Tibial artery (tissue), 4 donors: ENCODE data around the gene ZRANB1.

ENCODE experiments used
- DNase-seq, 2 donors: peaks; one replicate each; pipeline ENCODE4 v3.0.0-alpha.2; 2019
- H3K27ac ChIP-seq, 2 donors: fragments of 200-600 bp; sonication (generic) in 1 of 2; 1 replicate in 1 of 2; 2 replicates in 1 of 2; pipeline ENCODE4 v1.5.1; 2018 to 2019; ENCODE audit warnings: mild to moderate bottlenecking in 1 of 2
- H3K27me3 ChIP-seq, 2 donors: fragments of 200-600 bp; sonication (generic) in 1 of 2; one replicate each; pipeline versions ENCODE4 v1.5.1 to v1.6.0; 2016 to 2019
- H3K36me3 ChIP-seq, 3 donors: fragments of 200-600 bp; sonication (generic) in 2 of 3; one replicate each; pipeline ENCODE4 v1.5.1; 2016 to 2019; ENCODE audit warnings: mild to moderate bottlenecking in 2 of 3
- H3K4me1 ChIP-seq, 4 donors: fragments of 200-600 bp; sonication (generic) in 2 of 4; 1 replicate in 3 of 4; 2 replicates in 1 of 4; pipeline ENCODE4 v1.5.1; 2016 to 2019
- H3K4me3 ChIP-seq, 2 donors: fragments of 200-600 bp; sonication (generic) in 1 of 2; 1 replicate in 1 of 2; 2 replicates in 1 of 2; pipeline ENCODE4 v1.5.1; 2018 to 2019; ENCODE audit warnings: mild to moderate bottlenecking in 2 of 2
- H3K9me3 ChIP-seq, 3 donors: fragments of 200-600 bp; sonication (generic) in 1 of 3; one replicate each; pipeline ENCODE4 v1.5.1; 2016 to 2019
- CTCF ChIP-seq, 2 experiments: fragments of 200-600 bp in 1 of 2; fragments of 450-650 bp in 1 of 2; IDR thresholded peaks; one replicate each; pipeline ENCODE4 v1.5.1; 2017 to 2019; ENCODE audit warnings: antibody characterized with exemption in 2 of 2, mild to moderate bottlenecking in 1 of 2, moderate library complexity in 1 of 2
- intact Hi-C: fragments of 100-400 bp; cut with DNase I; formaldehyde crosslinking; loops from one replicate; pipeline ENCODE4 v1.15.0; 2023; ENCODE audit warnings: low total_unique reads

Gene ZRANB1

GRCh38 chr10:124966008-124966407, 24.1 kb downstream of the ZRANB1 start:
- Histone ChIP-seq H3K9me3 (no peaks in the 10 kb centered on the region), H3K36me3 (peaks cover 0 to 13% (median 7%) of the 10 kb centered on the region in 3 donors), H3K27ac (no peak overlapping the region), H3K27me3 (no peaks in the 10 kb centered on the region), H3K4me1 (peaks cover 0 to 66% (median 7%) of the 10 kb centered on the region in 4 donors), H3K4me3 (no peak overlapping the region)
- intact Hi-C loops, result no loop called here
- no peak for TF ChIP-seq CTCF (IDR thresholded peaks at IDR 0.05)
- DNase-seq, result no peak

GRCh38 chr10:124967255-124967654, 25.3 kb downstream of the ZRANB1 start:
- H3K4me1 ChIP-seq, result peaks cover 0 to 66% (median 14%) of the 10 kb centered on the region in 4 donors
- H3K9me3 ChIP-seq, result no peaks in the 10 kb centered on the region
- H3K36me3 ChIP-seq, result peaks cover 0 to 13% (median 7%) of the 10 kb centered on the region in 3 donors
- H3K27me3 ChIP-seq, result no peaks in the 10 kb centered on the region
- intact Hi-C loops, result no loop called here
- no peak overlapping the region for H3K27ac ChIP-seq
- no peak overlapping the region for H3K4me3 ChIP-seq
- no peak for DNase-seq
- TF ChIP-seq CTCF (IDR thresholded peaks at IDR 0.05), result no peak

GRCh38 chr10:124971276-124971675, 29.4 kb downstream of the ZRANB1 start:
- intact Hi-C loops, result no loop called here
- no peaks in the 10 kb centered on the region for H3K27me3 ChIP-seq
- peaks cover 0 to 41% (median 14%) of the 10 kb centered on the region in 4 donors for H3K4me1 ChIP-seq
- no peaks in the 10 kb centered on the region for H3K9me3 ChIP-seq
- peaks cover 13 to 35% (median 25%) of the 10 kb centered on the region in 3 donors for H3K36me3 ChIP-seq
- DNase-seq, result no peak
- TF ChIP-seq CTCF (IDR thresholded peaks at IDR 0.05), result no peak
- peak overlapping the region in 1 of 2 donors; percentile 60 for H3K27ac ChIP-seq
- H3K4me3 ChIP-seq, result no peak overlapping the region

- TF ChIP-seq CTCF (IDR thresholded peaks at IDR 0.05), result no peak
- H3K9me3 ChIP-seq, result no peaks in the 10 kb centered on the region
- H3K36me3 ChIP-seq, result peaks cover 13 to 23% (median 22%) of the 10 kb centered on the region in 3 donors
- H3K4me3 ChIP-seq, result no peak overlapping the region
- no peaks in the 10 kb centered on the region for H3K27me3 ChIP-seq
- DNase-seq, result no peak
- no peak overlapping the region for H3K27ac ChIP-seq
- intact Hi-C loops, result no loop called here
- peaks cover 0 to 41% (median 14%) of the 10 kb centered on the region in 4 donors for H3K4me1 ChIP-seq
Observed at GRCh38 chr10:124972637-124973036, 30.7 kb downstream of the ZRANB1 start.

GRCh38 chr10:124974131-124974530, 32.2 kb downstream of the ZRANB1 start:
- no peak overlapping the region for H3K27ac ChIP-seq
- no peaks in the 10 kb centered on the region for H3K27me3 ChIP-seq
- peaks cover 0 to 35% (median 15%) of the 10 kb centered on the region in 4 donors for H3K4me1 ChIP-seq
- TF ChIP-seq CTCF (IDR thresholded peaks at IDR 0.05), result no peak
- no peak overlapping the region for H3K4me3 ChIP-seq
- intact Hi-C loops, result no loop called here
- peaks cover 13 to 22% (median 21%) of the 10 kb centered on the region in 3 donors for H3K36me3 ChIP-seq
- DNase-seq, result no peak
- no peaks in the 10 kb centered on the region for H3K9me3 ChIP-seq
